ENCODE data around the gene WDR11.

WDR11 gene

GRCh38 chr10:120883071-120883470, 31.9 kb downstream of the WDR11 start:
- Histone ChIP-seq H3K79me1 (ENCODE audit: low read length) (no peaks in the 10 kb centered on the region), H2BK120ac (ENCODE audit: low read depth, low read length) (no peak overlapping the region), H3K36me3 (ENCODE audit: control insufficient read depth, insufficient read depth, low read length) (peaks cover 2% of the 10 kb centered on the region), H3K4ac (ENCODE audit: low read depth, low read length) (no peak overlapping the region), H4K8ac (ENCODE audit: low read depth, low read length) (no peak overlapping the region), H3K23ac (ENCODE audit: low read length) (no peak overlapping the region), H2BK15ac (replicated peaks; ENCODE audit: low read depth) (no peak overlapping the region), H3K18ac (ENCODE audit: low read length) (no peak overlapping the region), H2AK5ac (ENCODE audit: low read length) (no peak overlapping the region), H3K4me3 (ENCODE audit: low read length) (no peak overlapping the region), H3K4me2 (ENCODE audit: low read length) (no peak overlapping the region), H3K27me3 (ENCODE audit: insufficient read depth, low read length, poor library complexity) (no peaks in the 10 kb centered on the region), H3K79me2 (ENCODE audit: control insufficient read depth, insufficient read depth, low read length) (no peaks in the 10 kb centered on the region), H3K9ac (ENCODE audit: low read length) (no peak overlapping the region), H3K56ac (ENCODE audit: low read length) (no peak overlapping the region), H2BK5ac (ENCODE audit: low read length) (no peak overlapping the region), H3K27ac (ENCODE audit: low read depth, low read length) (no peak overlapping the region), H3K4me1 (ENCODE audit: control insufficient read depth, low read depth, low read length) (no peaks in the 10 kb centered on the region), H4K5ac (ENCODE audit: low read length) (no peak overlapping the region)
- WGBS (ENCODE audit: extremely low coverage, insufficient coverage, low lambda C conversion rate), result no CpG with 5 or more reads among the region's 1 CpG
- DNase-seq, result no peak

GRCh38 chr10:120887482-120887881, 36.3 kb downstream of the WDR11 start:
- Histone ChIP-seq H3K4me3 (ENCODE audit: low read length) (no peak overlapping the region), H3K4me1 (ENCODE audit: control insufficient read depth, low read depth, low read length) (no peaks in the 10 kb centered on the region), H3K27ac (ENCODE audit: low read depth, low read length) (no peak overlapping the region), H3K18ac (ENCODE audit: low read length) (no peak overlapping the region), H3K56ac (ENCODE audit: low read length) (no peak overlapping the region), H2BK120ac (ENCODE audit: low read depth, low read length) (no peak overlapping the region), H2BK15ac (replicated peaks; ENCODE audit: low read depth) (no peak overlapping the region), H3K79me1 (ENCODE audit: low read length) (no peaks in the 10 kb centered on the region), H3K23ac (ENCODE audit: low read length) (no peak overlapping the region), H3K79me2 (ENCODE audit: control insufficient read depth, insufficient read depth, low read length) (no peaks in the 10 kb centered on the region), H3K4me2 (ENCODE audit: low read length) (no peak overlapping the region), H3K4ac (ENCODE audit: low read depth, low read length) (no peak overlapping the region), H3K27me3 (ENCODE audit: insufficient read depth, low read length, poor library complexity) (no peaks in the 10 kb centered on the region), H3K9ac (ENCODE audit: low read length) (no peak overlapping the region), H4K8ac (ENCODE audit: low read depth, low read length) (no peak overlapping the region), H3K36me3 (ENCODE audit: control insufficient read depth, insufficient read depth, low read length) (peaks cover 6% of the 10 kb centered on the region), H4K5ac (ENCODE audit: low read length) (no peak overlapping the region), H2BK5ac (ENCODE audit: low read length) (no peak overlapping the region), H2AK5ac (ENCODE audit: low read length) (no peak overlapping the region)
- WGBS (ENCODE audit: extremely low coverage, insufficient coverage, low lambda C conversion rate), result no CpG with 5 or more reads among the region's 3 CpGs
- no peak for DNase-seq

DNA sequence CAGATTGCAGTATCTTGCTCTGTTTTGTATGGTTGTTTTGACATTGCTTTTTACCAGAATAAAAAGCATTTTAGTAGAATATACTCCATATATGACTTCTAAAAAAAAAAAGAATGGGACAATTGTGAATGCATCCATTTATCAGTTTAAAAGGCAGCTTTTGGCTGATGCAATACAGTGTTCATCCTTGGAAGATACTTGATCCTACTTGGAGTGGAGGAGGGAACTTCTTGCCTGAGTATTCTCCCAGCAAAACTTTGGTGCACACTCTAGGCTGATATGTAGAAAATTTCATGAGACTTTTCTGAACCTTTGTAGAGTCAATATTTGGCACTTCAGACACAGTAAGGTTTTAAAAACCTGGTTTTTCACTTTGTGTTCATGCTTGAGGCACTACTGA, 40.2 kb downstream of the WDR11 start:
- Histone ChIP-seq H3K4me1 (ENCODE audit: control insufficient read depth, low read depth, low read length) (no peaks in the 10 kb centered on the region), H2BK15ac (replicated peaks; ENCODE audit: low read depth) (no peak overlapping the region), H4K5ac (ENCODE audit: low read length) (no peak overlapping the region), H3K27me3 (ENCODE audit: insufficient read depth, low read length, poor library complexity) (no peaks in the 10 kb centered on the region), H2AK5ac (ENCODE audit: low read length) (no peak overlapping the region), H3K79me1 (ENCODE audit: low read length) (no peaks in the 10 kb centered on the region), H3K23ac (ENCODE audit: low read length) (no peak overlapping the region), H3K56ac (ENCODE audit: low read length) (no peak overlapping the region), H3K9ac (ENCODE audit: low read length) (no peak overlapping the region), H3K36me3 (ENCODE audit: control insufficient read depth, insufficient read depth, low read length) (peaks cover 4% of the 10 kb centered on the region), H3K4me2 (ENCODE audit: low read length) (no peak overlapping the region), H3K79me2 (ENCODE audit: control insufficient read depth, insufficient read depth, low read length) (no peaks in the 10 kb centered on the region), H3K18ac (ENCODE audit: low read length) (no peak overlapping the region), H4K8ac (ENCODE audit: low read depth, low read length) (no peak overlapping the region), H2BK120ac (ENCODE audit: low read depth, low read length) (no peak overlapping the region), H3K27ac (ENCODE audit: low read depth, low read length) (no peak overlapping the region), H3K4ac (ENCODE audit: low read depth, low read length) (no peak overlapping the region), H2BK5ac (ENCODE audit: low read length) (no peak overlapping the region), H3K4me3 (ENCODE audit: low read length) (no peak overlapping the region)
- peak; percentile 3 for DNase-seq

GRCh38 chr10:120894556-120894955, 43.4 kb downstream of the WDR11 start:
- Histone ChIP-seq H3K4ac (ENCODE audit: low read depth, low read length) (no peak overlapping the region), H3K23ac (ENCODE audit: low read length) (no peak overlapping the region), H2BK120ac (ENCODE audit: low read depth, low read length) (no peak overlapping the region), H4K8ac (ENCODE audit: low read depth, low read length) (no peak overlapping the region), H3K79me1 (ENCODE audit: low read length) (no peaks in the 10 kb centered on the region), H3K9ac (ENCODE audit: low read length) (no peak overlapping the region), H3K79me2 (ENCODE audit: control insufficient read depth, insufficient read depth, low read length) (no peaks in the 10 kb centered on the region), H2AK5ac (ENCODE audit: low read length) (no peak overlapping the region), H3K18ac (ENCODE audit: low read length) (no peak overlapping the region), H3K27me3 (ENCODE audit: insufficient read depth, low read length, poor library complexity) (no peaks in the 10 kb centered on the region), H4K5ac (ENCODE audit: low read length) (no peak overlapping the region), H3K4me2 (ENCODE audit: low read length) (no peak overlapping the region), H3K4me3 (ENCODE audit: low read length) (no peak overlapping the region), H3K56ac (ENCODE audit: low read length) (no peak overlapping the region), H2BK5ac (ENCODE audit: low read length) (no peak overlapping the region), H2BK15ac (replicated peaks; ENCODE audit: low read depth) (no peak overlapping the region), H3K27ac (ENCODE audit: low read depth, low read length) (no peak overlapping the region), H3K36me3 (ENCODE audit: control insufficient read depth, insufficient read depth, low read length) (peaks cover 4% of the 10 kb centered on the region), H3K4me1 (ENCODE audit: control insufficient read depth, low read depth, low read length) (no peaks in the 10 kb centered on the region)
- no CpG with 5 or more reads among the region's 1 CpG for WGBS (ENCODE audit: extremely low coverage, insufficient coverage, low lambda C conversion rate)
- no peak for DNase-seq

DNA sequence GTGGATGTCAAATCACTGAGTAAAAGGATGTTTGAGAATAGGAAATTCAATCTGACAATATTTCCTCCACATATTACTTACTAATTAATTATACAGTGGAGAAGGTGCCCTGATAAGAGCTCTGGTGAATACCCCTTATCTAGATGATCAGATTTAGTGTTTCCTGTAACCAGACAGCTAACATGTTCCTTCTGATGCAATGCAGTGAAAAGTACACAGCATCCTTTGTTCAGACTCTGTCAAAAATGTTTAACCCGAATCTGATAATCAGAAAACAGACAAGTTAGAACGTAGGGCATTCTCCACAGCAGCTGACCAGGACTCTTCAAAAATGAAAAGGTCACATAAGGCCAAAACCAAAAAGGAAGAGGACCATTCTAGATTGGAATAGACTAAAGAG, 46.2 kb downstream of the WDR11 start:
- Histone ChIP-seq H3K79me1 (ENCODE audit: low read length) (no peaks in the 10 kb centered on the region), H3K4me2 (ENCODE audit: low read length) (no peak overlapping the region), H3K27me3 (ENCODE audit: insufficient read depth, low read length, poor library complexity) (no peaks in the 10 kb centered on the region), H3K4me1 (ENCODE audit: control insufficient read depth, low read depth, low read length) (no peaks in the 10 kb centered on the region), H4K5ac (ENCODE audit: low read length) (no peak overlapping the region), H3K23ac (ENCODE audit: low read length) (no peak overlapping the region), H3K79me2 (ENCODE audit: control insufficient read depth, insufficient read depth, low read length) (no peaks in the 10 kb centered on the region), H2BK5ac (ENCODE audit: low read length) (no peak overlapping the region), H3K56ac (ENCODE audit: low read length) (no peak overlapping the region), H2BK120ac (ENCODE audit: low read depth, low read length) (no peak overlapping the region), H3K36me3 (ENCODE audit: control insufficient read depth, insufficient read depth, low read length) (peaks cover 2% of the 10 kb centered on the region), H4K8ac (ENCODE audit: low read depth, low read length) (no peak overlapping the region), H3K18ac (ENCODE audit: low read length) (no peak overlapping the region), H3K4me3 (ENCODE audit: low read length) (no peak overlapping the region), H3K9ac (ENCODE audit: low read length) (no peak overlapping the region), H2BK15ac (replicated peaks; ENCODE audit: low read depth) (no peak overlapping the region), H3K27ac (ENCODE audit: low read depth, low read length) (no peak overlapping the region), H3K4ac (ENCODE audit: low read depth, low read length) (no peak overlapping the region), H2AK5ac (ENCODE audit: low read length) (no peak overlapping the region)
- no CpG with 5 or more reads among the region's 2 CpGs for WGBS (ENCODE audit: extremely low coverage, insufficient coverage, low lambda C conversion rate)
- DNase-seq, result no peak

- Histone ChIP-seq H3K27me3 (ENCODE audit: insufficient read depth, low read length, poor library complexity) (no peaks in the 10 kb centered on the region), H3K4me2 (ENCODE audit: low read length) (no peak overlapping the region), H2AK5ac (ENCODE audit: low read length) (no peak overlapping the region), H3K18ac (ENCODE audit: low read length) (no peak overlapping the region), H2BK15ac (replicated peaks; ENCODE audit: low read depth) (no peak overlapping the region), H3K79me2 (ENCODE audit: control insufficient read depth, insufficient read depth, low read length) (no peaks in the 10 kb centered on the region), H3K36me3 (ENCODE audit: control insufficient read depth, insufficient read depth, low read length) (peaks cover 24% of the 10 kb centered on the region), H3K56ac (ENCODE audit: low read length) (no peak overlapping the region), H2BK120ac (ENCODE audit: low read depth, low read length) (no peak overlapping the region), H3K4me3 (ENCODE audit: low read length) (no peak overlapping the region), H3K27ac (ENCODE audit: low read depth, low read length) (no peak overlapping the region), H3K79me1 (ENCODE audit: low read length) (no peaks in the 10 kb centered on the region), H4K8ac (ENCODE audit: low read depth, low read length) (no peak overlapping the region), H3K23ac (ENCODE audit: low read length) (no peak overlapping the region), H3K4ac (ENCODE audit: low read depth, low read length) (no peak overlapping the region), H4K5ac (ENCODE audit: low read length) (no peak overlapping the region), H2BK5ac (ENCODE audit: low read length) (no peak overlapping the region), H3K9ac (ENCODE audit: low read length) (no peak overlapping the region), H3K4me1 (ENCODE audit: control insufficient read depth, low read depth, low read length) (no peaks in the 10 kb centered on the region)
- no CpG with 5 or more reads among the region's 9 CpGs for WGBS (ENCODE audit: extremely low coverage, insufficient coverage, low lambda C conversion rate)
- no peak for DNase-seq
These were observed 54.1 kb downstream of the WDR11 start for GRCh38 chr10:120905268-120905667.
